Suprapubic skin (tissue), 4 donors: ENCODE data around the gene ATF6.

Source experiments
- CTCF ChIP-seq, 2 donors: fragments of 200-600 bp in 1 of 2; fragments of 450-650 bp in 1 of 2; sonication (generic) in 1 of 2; IDR thresholded peaks; one replicate each; pipeline ENCODE4 v1.5.1; 2016 to 2019; ENCODE audit warnings: antibody characterized with exemption in 2 of 2, mild to moderate bottlenecking in 1 of 2, moderate library complexity in 1 of 2
- EP300 ChIP-seq: sonication (generic); formaldehyde crosslinking; IDR thresholded peaks from one replicate; pipeline ENCODE4 v1.6.1; 2017; ENCODE audit warnings: antibody characterized with exemption
- POLR2A ChIP-seq, 2 donors: fragments of 450-650 bp; IDR thresholded peaks; one replicate each; pipeline ENCODE4 v1.6.1; 2017; ENCODE audit warnings: antibody characterized with exemption in 2 of 2, mild to moderate bottlenecking in 2 of 2, moderate library complexity in 2 of 2
- POLR2AphosphoS5 ChIP-seq, 3 donors: sonication (generic); formaldehyde crosslinking; IDR thresholded peaks; one replicate each; pipeline ENCODE4 v1.6.1; 2017; ENCODE audit warnings: antibody characterized with exemption in 3 of 3

- TF ChIP-seq CTCF (IDR thresholded peaks at IDR 0.05) = no peak
- no peak for TF ChIP-seq POLR2A (IDR thresholded peaks at IDR 0.05)
- TF ChIP-seq POLR2AphosphoS5 (IDR thresholded peaks at IDR 0.05) = no peak
- TF ChIP-seq EP300 = no peak
Observed at GRCh38 chr1:161997152-161997551, 231.0 kb downstream of the ATF6 start.
